K562 (cell line): ENCODE results near the gene CABLES1. TPM values are rescaled to one million over a fixed set of nuclear protein-coding genes. Genes with fewer than 3 reads are reported as not detected.

ENCODE experiments used
- ATAC-seq: fragments of 200-7000 bp; cut with Tn5 transposase; 3 replicates; pipeline ENCODE4 v1.9.1; 2020; ENCODE audit warnings: moderate library complexity
- BruUV-seq: library from RNA; stranded (reverse); fragments of 400-500 nt; replicated peaks from 2 replicates; lab custom pipeline; 2021; lab: Mats Ljungman, UMichigan
- CTCF ChIA-PET: fragments of 300-600 bp; formaldehyde crosslinking; extraction: SDS; loops from one replicate; lab custom pipeline; 2021; ENCODE audit warnings: low intra/inter-chr PET ratio; lab: Yijun Ruan, JAX
- POLR2A ChIA-PET: fragments of 300-600, 350-650 bp; sonication (Branson Sonifier 250); formaldehyde crosslinking; extraction: SDS; loops from one replicate; lab custom pipeline; 2021; ENCODE audit warnings: antibody characterized with exemption, inconsistent platforms; lab: Yijun Ruan, JAX
- DNase-seq, 4 experiments: peaks; one replicate each; pipeline versions ENCODE4 v3.0.0 to v3.0.0-alpha.2; 2011 to 2018; ENCODE audit warnings: low spot score in 3 of 4, mixed read lengths in 3 of 4; ENCODE audit errors: extremely low read depth in 1 of 4
- FAIRE-seq: peaks from 2 replicates; lab custom pipeline; 2011; peaks lifted over from hg19 to GRCh38; lab: Jason Lieb, UNC
- H2AFZ ChIP-seq: 2 replicates; pipeline ENCODE4 v1.6.0; 2011; ENCODE audit warnings: low read depth, low read length, control low read depth, inconsistent platforms
- H3K27ac ChIP-seq: fragments of 200-600 bp; 3 replicates; pipeline ENCODE4 v1.8.0; 2011; ENCODE audit warnings: low read depth, mild to moderate bottlenecking, control low read depth, inconsistent platforms, low read length, moderate library complexity, mixed read lengths; ENCODE audit errors: extremely low read depth
- H3K27me3 ChIP-seq, 2 experiments: fragments of 300-600 bp in 1 of 2; 2 replicates in 1 of 2; 3 replicates in 1 of 2; pipeline versions ENCODE4 v1.6.0 to v1.8.0; 2011; ENCODE audit warnings: inconsistent platforms in 2 of 2, low read length in 2 of 2, mild to moderate bottlenecking in 1 of 2, mixed read lengths in 1 of 2, moderate library complexity in 1 of 2; ENCODE audit not compliant: control insufficient read depth in 2 of 2, insufficient read depth in 2 of 2
- H3K36me3 ChIP-seq: fragments of 300-600 bp; 3 replicates; pipeline ENCODE4 v1.8.0; 2011; ENCODE audit warnings: mild to moderate bottlenecking, low read length, inconsistent platforms; ENCODE audit not compliant: control insufficient read depth, insufficient read depth
- H3K4me1 ChIP-seq, 2 experiments: fragments of 200-600 bp in 1 of 2; replicated peaks in 1 of 2; 2 replicates in 1 of 2; 3 replicates in 1 of 2; pipeline versions ENCODE4 v1.5.1 to v1.8.0; 2011; ENCODE audit warnings: inconsistent platforms in 2 of 2, low read length in 2 of 2, mild to moderate bottlenecking in 1 of 2, mixed read lengths in 1 of 2, moderate library complexity in 1 of 2; ENCODE audit not compliant: control insufficient read depth in 2 of 2, insufficient read depth in 2 of 2
- H3K4me2 ChIP-seq: 2 replicates; pipeline ENCODE4 v1.6.1; 2011; ENCODE audit warnings: low read length, control low read depth, inconsistent platforms, mixed read lengths; ENCODE audit not compliant: insufficient read depth
- H3K4me3 ChIP-seq: fragments of 200-600 bp; sonication (generic), shearing (Covaris generic); 2 replicates; pipeline ENCODE4 v1.5.1; 2016; ENCODE audit warnings: control low read depth, inconsistent platforms
- H3K79me2 ChIP-seq: fragments of 200-600 bp; 3 replicates; pipeline ENCODE4 v1.8.0; 2011; ENCODE audit warnings: low read length, inconsistent platforms; ENCODE audit not compliant: control insufficient read depth, insufficient read depth
- H3K9ac ChIP-seq, 2 experiments: 2 replicates each; pipeline versions ENCODE4 v1.6.0 to v1.6.1; 2011; ENCODE audit warnings: low read depth in 2 of 2, low read length in 2 of 2, control low read depth in 1 of 2, inconsistent platforms in 1 of 2, mild to moderate bottlenecking in 1 of 2, mixed read lengths in 1 of 2; ENCODE audit not compliant: insufficient read depth in 1 of 2
- H3K9me1 ChIP-seq: one replicate; pipeline ENCODE4 v1.6.0; 2011; ENCODE audit warnings: inconsistent platforms, mild to moderate bottlenecking, low read length, moderate library complexity; ENCODE audit not compliant: control insufficient read depth, insufficient read depth
- H3K9me3 ChIP-seq: replicated peaks from 2 replicates; pipeline ENCODE4 v1.5.1; 2011; ENCODE audit warnings: low read depth, low read length, inconsistent platforms; ENCODE audit not compliant: control insufficient read depth, insufficient read depth
- H4K20me1 ChIP-seq: replicated peaks from 2 replicates; pipeline ENCODE4 v1.6.1; 2011; ENCODE audit warnings: low read length, inconsistent platforms, mixed read lengths; ENCODE audit not compliant: control insufficient read depth, insufficient read depth
- FOXP1 ChIP-seq: sonication (generic); formaldehyde crosslinking; IDR thresholded peaks from 2 replicates; pipeline ENCODE4 v1.8.0; 2022; ENCODE audit warnings: mild to moderate bottlenecking, missing genetic modification reagents
- MTF1 ChIP-seq: fragments of 250-450 bp; sonication (Bioruptor Pico); IDR thresholded peaks from 2 replicates; pipeline ENCODE4 v1.9.0; 2021; ENCODE audit warnings: moderate library complexity, mild to moderate bottlenecking, inconsistent platforms, borderline replicate concordance
- NR2C2 ChIP-seq, 2 experiments: fragments of 200-800 bp in 1 of 2; sonication (Bioruptor generic) in 1 of 2; sonication (generic) in 1 of 2; formaldehyde crosslinking in 1 of 2; IDR thresholded peaks; 2 replicates each; pipeline versions ENCODE4 v1.6.1 to v1.8.0; 2016 to 2022; ENCODE audit warnings: mild to moderate bottlenecking in 1 of 2, missing compliant biosample characterization in 1 of 2, missing genetic modification characterization in 1 of 2, missing genetic modification reagents in 1 of 2
- PRPF4 ChIP-seq: fragments of 200-400 bp; formaldehyde crosslinking; IDR thresholded peaks from one replicate; pipeline ENCODE4 v1.6.1; 2017; ENCODE audit warnings: low read length, low read depth, mild to moderate bottlenecking; ENCODE audit not compliant: insufficient read depth, poor library complexity, severe bottlenecking
- SRSF7 ChIP-seq: fragments of 200-400 bp; formaldehyde crosslinking; optimal IDR thresholded peaks from 2 replicates; pipeline ENCODE3; 2017; ENCODE audit warnings: mild to moderate bottlenecking, low read depth, low read length
- ZFP91 ChIP-seq: sonication (generic); formaldehyde crosslinking; IDR thresholded peaks from 2 replicates; pipeline ENCODE4 v1.8.0; 2022; ENCODE audit warnings: mild to moderate bottlenecking, missing genetic modification reagents
- ZNF318 ChIP-seq, 2 experiments: fragments of 450-650 bp; IDR thresholded peaks; 2 replicates each; pipeline ENCODE4 v1.6.1; 2016; ENCODE audit warnings: mild to moderate bottlenecking in 2 of 2, borderline replicate concordance in 1 of 2, low read depth in 1 of 2, moderate library complexity in 1 of 2
- WGBS: fragments of 100-300 bp; shearing (Covaris generic); methylation state at CpG from one replicate; pipeline ENCODE4 v1.1.6; 2016; ENCODE audit warnings: low coverage, mixed read lengths; ENCODE audit not compliant: insufficient coverage; ENCODE audit errors: missing lambda C conversion rate; 5-methylcytosine and 5-hydroxymethylcytosine counted together
- in situ Hi-C: fragments of 300-500 bp; cut with MboI; formaldehyde crosslinking; loops from 4 replicates; pipeline ENCODE4 v1.15.0; 2018; ENCODE audit warnings: inconsistent platforms, mixed read lengths
- intact Hi-C: fragments of 100-400 bp; cut with micrococcal nuclease; formaldehyde crosslinking; loops from 2 replicates; pipeline ENCODE4 v1.14.2; 2022
- polyA plus RNA-seq, 8 experiments: library from polyadenylated mRNA; depleted of rRNA in 4 of 8; stranded (reverse) in 5 of 8; unstranded in 3 of 8; fragments of >200 nt; fragmentation: Nextera tagmentation in 2 of 8; fragmentation: Illumina TruSeq in 1 of 8; extraction: Ambion mirVana in 2 of 8; extraction: Trizol in 1 of 8; gene quantifications; 2 replicates each; pipeline versions ENCODE4 v1.2.1 to v1.2.3, GENCODE V29; 2011 to 2014; ENCODE audit warnings: inconsistent platforms in 1 of 8, missing spikeins in 1 of 8
- total RNA-seq, 7 experiments: library from RNA; depleted of rRNA in 6 of 7; stranded (reverse); fragments of >200 nt in 6 of 7; fragmentation: Illumina TruSeq in 2 of 7; extraction: Trizol in 2 of 7; gene quantifications; 2 replicates each; pipeline versions ENCODE4 v1.2.1 to v1.2.3, GENCODE V29; 2011 to 2021; ENCODE audit warnings: low replicate concordance in 1 of 7

The CABLES1 gene
- total and polyA plus RNA-seq, 9 of the 15 experiments (the other 6 are each of a cell fraction or from before 2014, with no cell fraction given) = 0.04 to 0.10 (median 0.06) TPM; not detected in 3

GRCh38 chr18:23226391-23226790 lies 91.1 kb downstream of the CABLES1 start:
- H3K4me2 ChIP-seq = no peak overlapping the region
- H3K9me3 ChIP-seq = no peaks in the 10 kb centered on the region
- in situ Hi-C loops = no loop called here
- H3K27me3 ChIP-seq = peaks cover 47 to 52% of the 10 kb centered on the region in 2 experiments
- H3K9ac ChIP-seq = no peak overlapping the region
- no peaks in the 10 kb centered on the region for H4K20me1 ChIP-seq
- no peak for DNase-seq
- no peak overlapping the region for H3K4me3 ChIP-seq
- H3K79me2 ChIP-seq = no peaks in the 10 kb centered on the region
- POLR2A ChIA-PET = interaction anchor here (1.3 kb wide), 1 partner anchor 27 kb away, joined by 3 read pairs; no protein-coding TSS in a partner anchor
- intact Hi-C loops = no loop called here
- CTCF ChIA-PET = no interaction called here
- H3K4me1 ChIP-seq = peaks cover 0 to 6% of the 10 kb centered on the region in 2 experiments; a peak in 1 of 5 replicates
- no peak overlapping the region for H2AFZ ChIP-seq
- BruUV-seq = no TSS peak
- no peaks in the 10 kb centered on the region for H3K9me1 ChIP-seq
- H3K36me3 ChIP-seq = no peaks in the 10 kb centered on the region
- whole genome bisulfite sequencing = 6% methylated on average over 3 of the region's 3 CpGs
- ATAC-seq = no peak
- no peak overlapping the region for H3K27ac ChIP-seq
- no peak for FAIRE-seq
- TF ChIP-seq SRSF7 = no peak
- no peak for TF ChIP-seq PRPF4
- no peak for TF ChIP-seq ZNF318 (IDR thresholded peaks at IDR 0.05; ENCODE audit: borderline replicate concordance in 1 of 2, low read depth in 1 of 2)
- TF ChIP-seq ZFP91 = no peak
- no peak for TF ChIP-seq FOXP1 (CRISPR knock-in tag)
- TF ChIP-seq MTF1 (CRISPR knock-in tag) = no peak
- TF ChIP-seq NR2C2 (CRISPR knock-in tag; IDR thresholded peaks at IDR 0.05) = no peak
- 0 out of 2 replicates have a peak, but pooled peaks have one; percentile 24 for TF ChIP-seq NR2C2 (tag; IDR thresholded peaks at IDR 0.05)
